Transverse colon (tissue), 4 donors: ENCODE results near the gene ST3GAL4. TPM values are rescaled to one million over a fixed set of nuclear protein-coding genes. Genes with fewer than 3 reads are reported as not detected.
"Not testable (repeated sequence)": the region's sequence is repeated elsewhere in the genome, so short reads cannot be mapped to it uniquely, and the experiment has no call there.

Source experiments
- DNase-seq: peaks from one replicate; pipeline ENCODE4 v3.0.0-alpha.2; 2019
- H3K27ac ChIP-seq, 4 donors: fragments of 200-600 bp; sonication (generic); 2 replicates each; pipeline ENCODE4 v1.5.1; 2016 to 2018; ENCODE audit warnings: inconsistent platforms in 4 of 4
- H3K27me3 ChIP-seq: fragments of 200-600 bp; sonication (generic); 2 replicates; pipeline ENCODE4 v1.5.1; 2017; ENCODE audit warnings: inconsistent platforms
- H3K36me3 ChIP-seq, 4 donors: fragments of 200-600 bp; sonication (generic); 2 replicates each; pipeline ENCODE4 v1.5.1; 2017 to 2019; ENCODE audit warnings: inconsistent platforms in 4 of 4
- H3K4me1 ChIP-seq, 4 donors: fragments of 200-600 bp; sonication (generic); 2 replicates each; pipeline ENCODE4 v1.5.1; 2017 to 2020; ENCODE audit warnings: inconsistent platforms in 4 of 4
- H3K4me3 ChIP-seq, 4 donors: fragments of 200-600 bp; sonication (generic); 1 replicate in 1 of 4; 2 replicates in 3 of 4; pipeline versions ENCODE4 v1.5.1 to v1.6.1; 2017 to 2019; ENCODE audit warnings: inconsistent platforms in 4 of 4
- H3K9me3 ChIP-seq, 2 donors: fragments of 200-600 bp; sonication (generic); 2 replicates each; pipeline ENCODE4 v1.5.1; 2017 to 2019; ENCODE audit warnings: inconsistent platforms in 2 of 2
- EP300 ChIP-seq: sonication (generic); formaldehyde crosslinking; IDR thresholded peaks from one replicate; pipeline ENCODE4 v1.6.1; 2017; ENCODE audit warnings: antibody characterized with exemption, low read depth
- POLR2A ChIP-seq: fragments of 450-650 bp; IDR thresholded peaks from one replicate; pipeline ENCODE4 v1.6.1; 2016; ENCODE audit warnings: antibody characterized with exemption, mild to moderate bottlenecking, moderate library complexity
- POLR2AphosphoS5 ChIP-seq, 3 donors: sonication (generic); formaldehyde crosslinking; IDR thresholded peaks; one replicate each; pipeline ENCODE4 v1.6.1; 2016; ENCODE audit warnings: antibody characterized with exemption in 3 of 3
- WGBS, 2 donors: methylation state at CpG; one replicate each; pipeline ENCODE4 v1.1.5; 2018; ENCODE audit warnings: low coverage in 1 of 2; 5-methylcytosine and 5-hydroxymethylcytosine counted together
- in situ Hi-C, 4 donors: fragments of 200-750 bp; cut with MboI; loops; one replicate each; pipeline versions ENCODE4 v1.15.0 to v1.15.1; 2017; ENCODE audit warnings: low sequenced_read_pairs in 3 of 4, low pct_ligation_motif_present in 1 of 4, low pct_unique_long_range_greater_than_20kb in 1 of 4
- intact Hi-C: fragments of 100-400 bp; cut with DNase I; formaldehyde crosslinking; loops from one replicate; pipeline ENCODE4 v1.15.1; 2023; ENCODE audit warnings: low total_unique reads
- total RNA-seq, 4 donors: library from RNA; depleted of rRNA; stranded (reverse); fragments of >200 nt; gene quantifications; one replicate each; pipeline ENCODE4 v1.1.0, GENCODE V29; 2016
- TF ChIP-seq, protein P1 (sequence below), 5 experiments: fragments of 200-600 bp in 3 of 5; fragments of 450-650 bp in 2 of 5; sonication (generic) in 3 of 5; IDR thresholded peaks; 1 replicate in 2 of 5; 2 replicates in 3 of 5; pipeline ENCODE4 v1.5.1; 2016 to 2017; ENCODE audit warnings: antibody characterized with exemption in 5 of 5, inconsistent platforms in 3 of 5, mild to moderate bottlenecking in 2 of 5, moderate library complexity in 1 of 5

The ST3GAL4 gene
- total RNA-seq, 4 donors from 2014 or later = 26.1 to 206 (median 166) TPM

- Histone ChIP-seq H3K36me3 (no peaks in the 10 kb centered on the region), H3K27ac (no peak overlapping the region), H3K4me1 (peaks cover 0 to 16% (median 5%) of the 10 kb centered on the region in 4 donors), H3K4me3 (no peak overlapping the region), H3K27me3 (no peaks in the 10 kb centered on the region), H3K9me3 (no peaks in the 10 kb centered on the region)
- no peak for DNase-seq
- intact Hi-C loops = no loop called here
- no peak for TF ChIP-seq EP300
- 91% methylated on average over 11 of the region's 11 CpGs; no CpG with 5 or more reads in 1 of the 2 donors for WGBS, 2 donors
- in situ Hi-C loops = no loop called here
These were observed 11.1 kb upstream of the ST3GAL4 start for GRCh38 chr11:126344141-126345080.

- H3K36me3 ChIP-seq = no peaks in the 10 kb centered on the region
- DNase-seq = no peak
- 97% methylated on average over 16 of the region's 16 CpGs; no CpG with 5 or more reads in 1 of the 2 donors for WGBS, 2 donors
- H3K27ac ChIP-seq = peak overlapping the region in 3 of 4 donors; percentile 12 to 48 (median 39)
- TF ChIP-seq POLR2A (no peak), EP300 (no peak), POLR2AphosphoS5 (IDR thresholded peaks at IDR 0.05) (no peak)
- TF ChIP-seq, protein P1, sequence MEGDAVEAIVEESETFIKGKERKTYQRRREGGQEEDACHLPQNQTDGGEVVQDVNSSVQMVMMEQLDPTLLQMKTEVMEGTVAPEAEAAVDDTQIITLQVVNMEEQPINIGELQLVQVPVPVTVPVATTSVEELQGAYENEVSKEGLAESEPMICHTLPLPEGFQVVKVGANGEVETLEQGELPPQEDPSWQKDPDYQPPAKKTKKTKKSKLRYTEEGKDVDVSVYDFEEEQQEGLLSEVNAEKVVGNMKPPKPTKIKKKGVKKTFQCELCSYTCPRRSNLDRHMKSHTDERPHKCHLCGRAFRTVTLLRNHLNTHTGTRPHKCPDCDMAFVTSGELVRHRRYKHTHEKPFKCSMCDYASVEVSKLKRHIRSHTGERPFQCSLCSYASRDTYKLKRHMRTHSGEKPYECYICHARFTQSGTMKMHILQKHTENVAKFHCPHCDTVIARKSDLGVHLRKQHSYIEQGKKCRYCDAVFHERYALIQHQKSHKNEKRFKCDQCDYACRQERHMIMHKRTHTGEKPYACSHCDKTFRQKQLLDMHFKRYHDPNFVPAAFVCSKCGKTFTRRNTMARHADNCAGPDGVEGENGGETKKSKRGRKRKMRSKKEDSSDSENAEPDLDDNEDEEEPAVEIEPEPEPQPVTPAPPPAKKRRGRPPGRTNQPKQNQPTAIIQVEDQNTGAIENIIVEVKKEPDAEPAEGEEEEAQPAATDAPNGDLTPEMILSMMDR (IDR thresholded peaks at IDR 0.05) = no peak
- H3K4me3 ChIP-seq = no peak overlapping the region
- H3K4me1 ChIP-seq = peaks cover 0 to 9% (median 7%) of the 10 kb centered on the region in 4 donors
- in situ Hi-C loops = no loop called here
- no peaks in the 10 kb centered on the region for H3K9me3 ChIP-seq
- intact Hi-C loops = no loop called here
- H3K27me3 ChIP-seq = no peaks in the 10 kb centered on the region
These were observed 10.2 kb upstream of the ST3GAL4 start for GRCh38 chr11:126345283-126345682.

GRCh38 chr11:126345759-126346585, 9.5 kb upstream of the ST3GAL4 start:
- H3K9me3 ChIP-seq = no peaks in the 10 kb centered on the region
- in situ Hi-C loops = no loop called here
- WGBS, 2 donors = 59 to 76% methylated on average over 13 to 17 of the region's 17 CpGs
- intact Hi-C loops = no loop called here
- no peak for TF ChIP-seq EP300
- TF ChIP-seq POLR2AphosphoS5 (IDR thresholded peaks at IDR 0.05) = no peak
- H3K4me3 ChIP-seq = no peak overlapping the region
- no peak for DNase-seq
- peaks cover 0 to 9% (median 7%) of the 10 kb centered on the region in 4 donors for H3K4me1 ChIP-seq
- H3K27me3 ChIP-seq = no peaks in the 10 kb centered on the region
- no peaks in the 10 kb centered on the region for H3K36me3 ChIP-seq
- peak overlapping the region; percentile 12 to 48 (median 44) for H3K27ac ChIP-seq

DNA sequence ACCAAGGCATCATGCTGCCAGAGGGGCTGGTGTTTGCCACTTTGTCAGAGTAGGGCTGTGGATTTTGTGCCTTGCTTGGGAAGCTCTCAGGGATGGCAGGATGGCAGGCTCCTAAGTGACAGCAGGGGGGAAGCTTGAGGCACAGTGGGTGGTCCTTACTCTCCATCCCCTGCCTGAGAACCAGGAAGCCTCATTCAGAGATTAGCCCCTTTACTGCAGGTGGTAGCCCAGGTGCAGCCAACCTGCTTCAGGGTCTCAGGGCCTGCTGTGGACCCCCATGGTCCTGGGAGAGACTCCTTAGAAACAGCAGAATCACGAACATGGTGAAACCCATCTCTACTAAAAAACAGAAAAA, 8.9 kb upstream of the ST3GAL4 start:
- Histone ChIP-seq H3K4me1 (peaks cover 0 to 12% (median 7%) of the 10 kb centered on the region in 4 donors), H3K27ac (peak overlapping the region; percentile 5 to 48 (median 44)), H3K9me3 (no peaks in the 10 kb centered on the region), H3K36me3 (no peaks in the 10 kb centered on the region), H3K4me3 (no peak overlapping the region), H3K27me3 (no peaks in the 10 kb centered on the region)
- in situ Hi-C loops = no loop called here
- WGBS, 2 donors = 76 to 100% methylated on average over 1 of the region's 1 CpG
- no peak for DNase-seq
- TF ChIP-seq POLR2AphosphoS5 (IDR thresholded peaks at IDR 0.05) (no peak), POLR2A (no peak), EP300 (no peak)
- TF ChIP-seq, protein P1 (IDR thresholded peaks at IDR 0.05) = no peak
- intact Hi-C loops = no loop called here

DNA sequence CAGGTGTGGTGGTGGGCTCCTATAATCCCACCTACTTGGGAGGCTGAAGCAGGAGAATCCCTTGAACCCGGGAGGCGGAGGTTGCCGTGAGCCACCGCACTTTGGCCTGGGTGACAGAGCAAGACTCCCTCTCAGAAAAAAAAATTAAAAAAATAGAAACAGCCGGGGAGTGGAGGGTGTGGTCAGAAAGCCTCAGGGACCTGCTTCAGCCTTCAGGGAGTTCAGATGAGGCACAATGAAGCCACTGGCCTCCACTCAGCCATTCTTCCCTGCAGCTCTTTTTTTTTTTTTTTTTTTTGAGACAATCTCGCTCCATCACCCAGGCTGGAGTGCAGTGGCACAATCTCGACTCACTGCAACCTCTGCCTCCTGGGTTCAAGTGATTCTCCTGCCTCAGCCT, 8.5 kb upstream of the ST3GAL4 start:
- intact Hi-C loops, in situ Hi-C loops, H3K27me3 ChIP-seq, DNase-seq, H3K36me3 ChIP-seq, H3K9me3 ChIP-seq, H3K4me3 ChIP-seq: not testable (repeated sequence)
- H3K27ac ChIP-seq = peak overlapping the region in 3 of 4 donors; percentile 5 to 48 (median 41)
- WGBS, 2 donors = 83 to 91% methylated on average over 5 to 7 of the region's 7 CpGs
- peaks cover under 1 to 12% (median 8%) of the 10 kb centered on the region in 4 donors for H3K4me1 ChIP-seq
